Neural progenitor cell (in vitro differentiated cells): Measurements from ENCODE around the gene DNAH3. TPM values are rescaled to one million over a fixed set of nuclear protein-coding genes. Genes with fewer than 3 reads are reported as not detected.

Experiments used
- DNase-seq: peaks from one replicate; pipeline ENCODE4 v3.0.0-alpha.2; 2016; ENCODE audit warnings: low spot score
- H2AFZ ChIP-seq: fragments of 200-600 bp; sonication (generic); replicated peaks from 2 replicates; pipeline ENCODE4 v1.6.1; 2016; ENCODE audit warnings: antibody characterized with exemption
- H3F3A ChIP-seq: fragments of 200-600 bp; sonication (generic); 2 replicates; pipeline ENCODE4 v1.6.1; 2016; ENCODE audit warnings: antibody characterized with exemption, low read depth
- H3K27ac ChIP-seq: fragments of 200-600 bp; sonication (generic); 2 replicates; pipeline ENCODE4 v1.5.1; 2016; ENCODE audit warnings: mild to moderate bottlenecking
- H3K27me3 ChIP-seq: fragments of 200-600 bp; sonication (generic); 2 replicates; pipeline ENCODE4 v1.6.1; 2016; ENCODE audit warnings: mild to moderate bottlenecking, moderate library complexity
- H3K36me3 ChIP-seq: fragments of 200-600 bp; sonication (generic); 2 replicates; pipeline ENCODE4 v1.5.1; 2016
- H3K4me1 ChIP-seq: fragments of 200-600 bp; sonication (generic); 2 replicates; pipeline ENCODE4 v1.6.1; 2016; ENCODE audit warnings: mixed run types
- H3K4me2 ChIP-seq: fragments of 200-600 bp; sonication (generic); 2 replicates; pipeline ENCODE4 v1.6.1; 2016
- H3K4me3 ChIP-seq: fragments of 200-600 bp; sonication (generic); 2 replicates; pipeline ENCODE4 v1.5.1; 2016
- H3K79me2 ChIP-seq: fragments of 200-600 bp; sonication (generic); 2 replicates; pipeline ENCODE4 v1.6.1; 2016; ENCODE audit warnings: low read depth
- H3K9ac ChIP-seq: fragments of 200-600 bp; sonication (generic); 2 replicates; pipeline ENCODE4 v1.6.1; 2016
- H3K9me3 ChIP-seq: fragments of 200-600 bp; sonication (generic); 2 replicates; pipeline ENCODE4 v1.5.1; 2016; ENCODE audit warnings: low read depth
- H4K20me1 ChIP-seq: fragments of 200-600 bp; sonication (generic); 2 replicates; pipeline ENCODE4 v1.6.1; 2016; ENCODE audit warnings: low read depth
- H3K27ac Mint-ChIP-seq: 3 replicates; pipeline ENCODE4 v1.8.0; 2021; ENCODE audit warnings: mixed read lengths
- H3K27me3 Mint-ChIP-seq: 2 replicates; pipeline ENCODE4 v1.8.0; 2022; ENCODE audit warnings: low read depth, mild to moderate bottlenecking, inconsistent platforms, moderate library complexity, mixed read lengths; ENCODE audit not compliant: insufficient read depth
- H3K36me3 Mint-ChIP-seq: 3 replicates; pipeline ENCODE4 v1.8.0; 2021; ENCODE audit warnings: mixed read lengths
- H3K4me1 Mint-ChIP-seq: 3 replicates; pipeline ENCODE4 v1.8.0; 2021; ENCODE audit warnings: mixed read lengths
- H3K4me3 Mint-ChIP-seq: 3 replicates; pipeline ENCODE4 v1.8.0; 2021; ENCODE audit warnings: mild to moderate bottlenecking, moderate library complexity, mixed read lengths
- H3K9me3 Mint-ChIP-seq: 3 replicates; pipeline ENCODE4 v1.8.0; 2020; ENCODE audit warnings: mixed read lengths
- EZH2 ChIP-seq: fragments of 200-600 bp; sonication (generic); IDR thresholded peaks from 2 replicates; pipeline ENCODE4 v1.6.1; 2017; ENCODE audit warnings: antibody characterized with exemption, mild to moderate bottlenecking, moderate library complexity
- EZH2phosphoT487 ChIP-seq: fragments of 200-600 bp; sonication (generic); IDR thresholded peaks from 2 replicates; pipeline ENCODE4 v1.6.1; 2017; ENCODE audit warnings: antibody characterized with exemption
- total RNA-seq: library from RNA; depleted of rRNA; stranded (reverse); fragments of >200 nt; gene quantifications from 2 replicates; pipeline ENCODE4 v1.2.3, GENCODE V29; 2015; ENCODE audit warnings: low replicate concordance
- TF ChIP-seq, protein P1 (sequence below): fragments of 200-600 bp; sonication (generic); IDR thresholded peaks from 2 replicates; pipeline ENCODE4 v1.5.1; 2017; ENCODE audit warnings: antibody characterized with exemption, mild to moderate bottlenecking

The DNAH3 gene, protein sequence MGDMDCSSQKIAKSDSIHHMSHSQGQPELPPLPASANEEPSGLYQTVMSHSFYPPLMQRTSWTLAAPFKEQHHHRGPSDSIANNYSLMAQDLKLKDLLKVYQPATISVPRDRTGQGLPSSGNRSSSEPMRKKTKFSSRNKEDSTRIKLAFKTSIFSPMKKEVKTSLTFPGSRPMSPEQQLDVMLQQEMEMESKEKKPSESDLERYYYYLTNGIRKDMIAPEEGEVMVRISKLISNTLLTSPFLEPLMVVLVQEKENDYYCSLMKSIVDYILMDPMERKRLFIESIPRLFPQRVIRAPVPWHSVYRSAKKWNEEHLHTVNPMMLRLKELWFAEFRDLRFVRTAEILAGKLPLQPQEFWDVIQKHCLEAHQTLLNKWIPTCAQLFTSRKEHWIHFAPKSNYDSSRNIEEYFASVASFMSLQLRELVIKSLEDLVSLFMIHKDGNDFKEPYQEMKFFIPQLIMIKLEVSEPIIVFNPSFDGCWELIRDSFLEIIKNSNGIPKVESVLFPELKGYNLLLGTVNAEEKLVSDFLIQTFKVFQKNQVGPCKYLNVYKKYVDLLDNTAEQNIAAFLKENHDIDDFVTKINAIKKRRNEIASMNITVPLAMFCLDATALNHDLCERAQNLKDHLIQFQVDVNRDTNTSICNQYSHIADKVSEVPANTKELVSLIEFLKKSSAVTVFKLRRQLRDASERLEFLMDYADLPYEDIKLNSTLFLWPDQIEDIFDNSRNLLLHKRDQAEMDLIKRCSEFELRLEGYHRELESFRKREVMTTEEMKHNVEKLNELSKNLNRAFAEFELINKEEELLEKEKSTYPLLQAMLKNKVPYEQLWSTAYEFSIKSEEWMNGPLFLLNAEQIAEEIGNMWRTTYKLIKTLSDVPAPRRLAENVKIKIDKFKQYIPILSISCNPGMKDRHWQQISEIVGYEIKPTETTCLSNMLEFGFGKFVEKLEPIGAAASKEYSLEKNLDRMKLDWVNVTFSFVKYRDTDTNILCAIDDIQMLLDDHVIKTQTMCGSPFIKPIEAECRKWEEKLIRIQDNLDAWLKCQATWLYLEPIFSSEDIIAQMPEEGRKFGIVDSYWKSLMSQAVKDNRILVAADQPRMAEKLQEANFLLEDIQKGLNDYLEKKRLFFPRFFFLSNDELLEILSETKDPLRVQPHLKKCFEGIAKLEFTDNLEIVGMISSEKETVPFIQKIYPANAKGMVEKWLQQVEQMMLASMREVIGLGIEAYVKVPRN (N-terminal part only)
- 0.92 and 1.1 TPM in 2 replicates for total RNA-seq

DNA sequence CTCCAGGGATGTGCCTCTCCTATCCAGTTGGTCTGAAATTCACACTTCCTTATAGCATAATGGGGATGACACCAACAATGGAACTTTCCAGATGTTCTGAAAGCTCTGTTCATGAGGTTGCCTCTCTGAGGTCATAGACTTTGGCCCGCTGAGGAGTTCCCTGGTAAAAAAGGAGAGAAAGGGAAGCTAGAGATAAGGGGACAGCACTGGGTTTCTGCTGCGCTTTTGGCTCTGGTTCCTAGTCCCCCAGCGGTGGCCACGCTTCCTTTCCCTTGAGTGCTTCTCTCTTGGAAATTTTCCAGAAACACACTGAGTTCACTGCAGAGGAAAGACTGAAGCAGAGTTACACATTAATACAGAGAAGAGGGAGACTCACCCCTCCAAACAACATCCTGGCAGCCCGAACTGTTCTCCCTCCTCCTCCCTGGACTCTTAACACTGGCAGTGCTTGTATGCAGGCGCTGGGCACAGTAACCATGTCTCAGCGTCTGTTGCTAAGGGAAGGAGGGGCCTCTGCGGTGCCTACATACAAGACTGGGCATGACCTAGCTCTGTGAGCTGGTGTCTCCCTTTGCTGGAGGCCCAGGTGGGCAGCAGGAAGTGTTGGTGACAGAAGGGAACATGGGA is at the start of gene DNAH3:
Gene DNAH3 (minus strand): TSS at position 472 of the 627 bp plus-strand sequence. CDS start 527 bp downstream, outside the sequence.
- Mint-ChIP-seq H3K27me3 (peaks cover 2% of the 10 kb centered on the region), H3K9me3 (no peaks in the 10 kb centered on the region), H3K27ac (no peak within 1 kb of the TSS), H3K36me3 (no peaks in the 10 kb centered on the region), H3K4me1 (no peaks in the 10 kb centered on the region), H3K4me3 (no peak within 1 kb of the TSS)
- no peaks in the 10 kb centered on the region for H3K36me3 ChIP-seq
- no peaks in the 10 kb centered on the region for H4K20me1 ChIP-seq
- no peaks in the 10 kb centered on the region for H3K79me2 ChIP-seq
- no peaks in the 10 kb centered on the region for H3F3A ChIP-seq
- H2AFZ ChIP-seq = no peak within 1 kb of the TSS
- H3K4me3 ChIP-seq = no peak within 1 kb of the TSS
- H3K4me1 ChIP-seq = no peaks in the 10 kb centered on the region
- no peak for DNase-seq
- no peaks in the 10 kb centered on the region for H3K9me3 ChIP-seq
- no peak within 1 kb of the TSS for H3K27ac ChIP-seq
- H3K9ac ChIP-seq = no peak within 1 kb of the TSS
- no peak within 1 kb of the TSS for H3K4me2 ChIP-seq
- no peaks in the 10 kb centered on the region for H3K27me3 ChIP-seq
- no peak for TF ChIP-seq EZH2
- TF ChIP-seq, protein P1, sequence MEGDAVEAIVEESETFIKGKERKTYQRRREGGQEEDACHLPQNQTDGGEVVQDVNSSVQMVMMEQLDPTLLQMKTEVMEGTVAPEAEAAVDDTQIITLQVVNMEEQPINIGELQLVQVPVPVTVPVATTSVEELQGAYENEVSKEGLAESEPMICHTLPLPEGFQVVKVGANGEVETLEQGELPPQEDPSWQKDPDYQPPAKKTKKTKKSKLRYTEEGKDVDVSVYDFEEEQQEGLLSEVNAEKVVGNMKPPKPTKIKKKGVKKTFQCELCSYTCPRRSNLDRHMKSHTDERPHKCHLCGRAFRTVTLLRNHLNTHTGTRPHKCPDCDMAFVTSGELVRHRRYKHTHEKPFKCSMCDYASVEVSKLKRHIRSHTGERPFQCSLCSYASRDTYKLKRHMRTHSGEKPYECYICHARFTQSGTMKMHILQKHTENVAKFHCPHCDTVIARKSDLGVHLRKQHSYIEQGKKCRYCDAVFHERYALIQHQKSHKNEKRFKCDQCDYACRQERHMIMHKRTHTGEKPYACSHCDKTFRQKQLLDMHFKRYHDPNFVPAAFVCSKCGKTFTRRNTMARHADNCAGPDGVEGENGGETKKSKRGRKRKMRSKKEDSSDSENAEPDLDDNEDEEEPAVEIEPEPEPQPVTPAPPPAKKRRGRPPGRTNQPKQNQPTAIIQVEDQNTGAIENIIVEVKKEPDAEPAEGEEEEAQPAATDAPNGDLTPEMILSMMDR = no peak
- TF ChIP-seq EZH2phosphoT487 = no peak

DNA sequence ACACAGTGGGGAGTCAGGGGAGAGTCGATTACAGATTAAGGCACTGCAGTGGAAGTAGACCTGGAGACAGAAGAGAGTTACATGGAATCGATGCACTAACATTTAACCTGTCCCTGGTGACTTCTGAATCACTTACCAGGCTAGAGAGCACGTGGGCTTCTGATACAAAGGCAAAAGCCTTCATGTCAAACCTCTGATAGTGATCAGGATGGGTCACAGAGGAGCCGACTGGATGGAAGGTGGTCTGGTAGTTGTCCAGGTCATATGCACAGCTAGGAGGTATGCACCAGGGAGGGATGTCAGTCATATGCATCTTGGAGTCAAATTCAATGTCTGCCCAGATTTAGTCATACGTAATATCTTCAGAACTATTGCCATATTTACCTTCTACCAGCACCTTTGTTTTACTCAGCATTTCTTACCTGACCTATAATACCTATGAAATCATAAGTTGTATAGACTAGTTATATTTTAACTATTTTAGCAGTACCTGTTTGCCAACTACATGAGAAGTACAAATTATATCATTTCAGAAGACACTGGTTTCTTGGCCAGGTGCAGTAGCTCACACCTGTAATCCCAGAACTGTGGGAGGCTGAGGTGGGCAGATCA is 49.1 kb upstream of the DNAH3 start:
- H3K27ac Mint-ChIP-seq = no peak overlapping the region
- no peak for TF ChIP-seq EZH2phosphoT487
- TF ChIP-seq EZH2 = no peak
- TF ChIP-seq, protein P1 = no peak
- H3K27me3 Mint-ChIP-seq = no peaks in the 10 kb centered on the region
- H3K4me3 Mint-ChIP-seq = no peak overlapping the region
- H3K9me3 Mint-ChIP-seq = no peaks in the 10 kb centered on the region
- H3K4me1 ChIP-seq = no peaks in the 10 kb centered on the region
- H4K20me1 ChIP-seq = no peaks in the 10 kb centered on the region
- no peak for DNase-seq
- H3K36me3 ChIP-seq = no peaks in the 10 kb centered on the region
- H3K79me2 ChIP-seq = no peaks in the 10 kb centered on the region
- H3K27ac ChIP-seq = no peak overlapping the region
- H3K36me3 Mint-ChIP-seq = no peaks in the 10 kb centered on the region
- H3K4me2 ChIP-seq = no peak overlapping the region
- no peaks in the 10 kb centered on the region for H3K9me3 ChIP-seq
- H3K4me1 Mint-ChIP-seq = peaks cover 2% of the 10 kb centered on the region
- no peak overlapping the region for H3K4me3 ChIP-seq
- H3K9ac ChIP-seq = no peak overlapping the region
- H2AFZ ChIP-seq = no peak overlapping the region
- no peaks in the 10 kb centered on the region for H3K27me3 ChIP-seq
- no peaks in the 10 kb centered on the region for H3F3A ChIP-seq

DNA sequence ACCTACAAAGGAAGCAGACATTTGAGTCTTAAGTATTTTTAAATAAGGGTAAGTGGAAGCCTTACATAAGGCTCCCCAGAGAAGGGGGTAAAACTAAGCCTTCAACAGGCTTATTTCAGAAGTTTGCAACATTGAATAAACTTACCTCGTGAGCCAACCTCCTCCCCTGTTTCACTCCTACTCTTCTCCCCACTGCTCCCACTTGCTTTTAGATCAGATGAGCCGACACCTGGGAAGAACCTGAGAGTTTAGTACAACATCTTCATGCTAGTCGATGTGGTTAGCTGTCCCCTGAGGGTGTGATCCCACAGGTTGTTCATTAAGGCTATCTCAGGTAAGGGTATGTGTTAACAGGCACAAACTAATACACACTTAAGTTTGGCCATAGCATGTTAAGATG is 47.0 kb upstream of the DNAH3 start:
- Mint-ChIP-seq H3K9me3 (no peaks in the 10 kb centered on the region), H3K36me3 (no peaks in the 10 kb centered on the region), H3K4me1 (peaks cover 3% of the 10 kb centered on the region), H3K4me3 (no peak overlapping the region), H3K27ac (no peak overlapping the region), H3K27me3 (no peaks in the 10 kb centered on the region)
- H3K4me2 ChIP-seq = no peak overlapping the region
- no peak overlapping the region for H3K4me3 ChIP-seq
- no peak overlapping the region for H3K9ac ChIP-seq
- no peaks in the 10 kb centered on the region for H3K79me2 ChIP-seq
- no peaks in the 10 kb centered on the region for H3K36me3 ChIP-seq
- no peak for DNase-seq
- H3F3A ChIP-seq = no peaks in the 10 kb centered on the region
- H2AFZ ChIP-seq = no peak overlapping the region
- TF ChIP-seq EZH2 = no peak
- TF ChIP-seq EZH2phosphoT487 = no peak
- TF ChIP-seq, protein P1 = no peak
- no peaks in the 10 kb centered on the region for H3K27me3 ChIP-seq
- no peaks in the 10 kb centered on the region for H3K4me1 ChIP-seq
- H3K9me3 ChIP-seq = no peaks in the 10 kb centered on the region
- H3K27ac ChIP-seq = no peak overlapping the region
- H4K20me1 ChIP-seq = no peaks in the 10 kb centered on the region
